ENCODE data around the gene BICDL1.
A peak's percentile ranks its signal among the peaks of the same experiment; 100 is the strongest.
"Not testable (repeated sequence)": the region's sequence is repeated elsewhere in the genome, so short reads cannot be mapped to it uniquely, and the experiment has no call there.

The BICDL1 gene

GRCh38 chr12:120006258-120006975 lies 17.4 kb downstream of the BICDL1 start:
- DNase-seq = no peak

GRCh38 chr12:120007272-120007671 lies 18.2 kb downstream of the BICDL1 start:
- DNase-seq = no peak

GRCh38 chr12:120010661-120011230 lies 21.7 kb downstream of the BICDL1 start:
- no peak for DNase-seq

GRCh38 chr12:120012067-120012621 lies 23.1 kb downstream of the BICDL1 start:
- peak; percentile 10 for DNase-seq

- no peak for DNase-seq
Observed at GRCh38 chr12:120013659-120014380, 24.8 kb downstream of the BICDL1 start.

GRCh38 chr12:120014381-120014735 lies 25.3 kb downstream of the BICDL1 start:
- not testable (repeated sequence) for DNase-seq

GRCh38 chr12:120015313-120015712 lies 26.3 kb downstream of the BICDL1 start:
- DNase-seq = no peak

- not testable (repeated sequence) for DNase-seq
Observed at GRCh38 chr12:120016199-120016598, 27.2 kb downstream of the BICDL1 start.

- no peak for DNase-seq
Observed at GRCh38 chr12:120019197-120019596, 30.2 kb downstream of the BICDL1 start.

GRCh38 chr12:120019938-120020337 lies 30.9 kb downstream of the BICDL1 start:
- no peak for DNase-seq

- no peak for DNase-seq
Observed at GRCh38 chr12:120024193-120024592, 35.2 kb downstream of the BICDL1 start.

- no peak for DNase-seq
Observed at GRCh38 chr12:120025640-120026039, 36.6 kb downstream of the BICDL1 start.

GRCh38 chr12:120032242-120032641 lies 43.2 kb downstream of the BICDL1 start:
- no peak for DNase-seq

GRCh38 chr12:120037851-120038250 lies 48.8 kb downstream of the BICDL1 start:
- no peak for DNase-seq

GRCh38 chr12:120039711-120040110 lies 50.7 kb downstream of the BICDL1 start:
- no peak for DNase-seq

GRCh38 chr12:120041386-120042231 lies 52.6 kb downstream of the BICDL1 start:
- no peak for DNase-seq

GRCh38 chr12:120045367-120045766 lies 56.3 kb downstream of the BICDL1 start:
- not testable (repeated sequence) for DNase-seq

GRCh38 chr12:120047072-120047471 lies 58.0 kb downstream of the BICDL1 start:
- no peak for DNase-seq

GRCh38 chr12:120048263-120048662 lies 59.2 kb downstream of the BICDL1 start:
- no peak for DNase-seq

GRCh38 chr12:120049426-120049825 lies 60.4 kb downstream of the BICDL1 start:
- no peak for DNase-seq

- DNase-seq = no peak
Observed at GRCh38 chr12:120051535-120051934, 62.5 kb downstream of the BICDL1 start.

GRCh38 chr12:120054293-120054692 lies 65.3 kb downstream of the BICDL1 start:
- no peak for DNase-seq
